G401.6 (cell line): ENCODE data around the gene REX1BD.

Experiments
- FAIRE-seq: peaks from 2 replicates; lab custom pipeline; 2012; peaks lifted over from hg19 to GRCh38; lab: Jason Lieb, UNC

The REX1BD gene

DNA sequence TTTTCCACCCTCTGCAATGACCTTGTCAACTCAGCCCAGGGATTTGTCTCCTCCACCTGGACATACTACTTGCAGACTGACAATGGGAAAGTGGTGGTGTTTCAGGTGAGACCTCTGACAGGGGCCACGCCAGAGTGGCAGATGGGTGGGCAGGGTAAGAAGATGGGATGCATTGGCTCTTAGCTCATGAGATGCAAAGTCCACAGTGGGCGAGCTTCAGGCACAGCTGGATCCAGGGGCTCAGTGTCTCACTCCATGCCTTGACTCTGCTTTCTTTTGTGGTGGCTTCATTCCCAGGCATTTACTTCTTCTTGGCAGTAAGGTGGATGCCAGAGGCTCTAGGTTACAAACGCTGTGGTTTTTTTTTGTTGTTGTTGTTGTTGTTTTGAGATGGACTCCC lies 27.4 kb downstream of the REX1BD start:
- FAIRE-seq = no peak

DNA sequence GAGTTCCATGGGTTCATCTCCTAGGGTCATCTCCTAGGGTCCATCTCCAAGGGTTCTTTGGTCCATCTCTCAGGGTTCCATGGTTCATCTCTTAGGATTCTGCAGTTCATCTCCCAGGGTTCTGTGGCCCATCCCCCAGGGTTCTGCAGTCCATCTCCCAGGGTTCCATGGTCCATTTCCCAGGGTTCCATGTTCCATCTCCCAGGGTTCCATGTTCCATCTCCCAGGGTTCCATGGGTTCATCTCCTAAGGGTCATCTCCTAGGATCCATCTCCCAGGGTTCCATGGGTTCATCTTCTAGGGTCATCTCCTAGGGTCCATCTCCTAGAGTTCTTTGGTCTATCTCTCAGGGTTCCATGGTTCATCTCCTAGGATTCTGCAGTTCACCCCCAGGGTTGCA lies 29.0 kb downstream of the REX1BD start:
- no peak for FAIRE-seq

DNA sequence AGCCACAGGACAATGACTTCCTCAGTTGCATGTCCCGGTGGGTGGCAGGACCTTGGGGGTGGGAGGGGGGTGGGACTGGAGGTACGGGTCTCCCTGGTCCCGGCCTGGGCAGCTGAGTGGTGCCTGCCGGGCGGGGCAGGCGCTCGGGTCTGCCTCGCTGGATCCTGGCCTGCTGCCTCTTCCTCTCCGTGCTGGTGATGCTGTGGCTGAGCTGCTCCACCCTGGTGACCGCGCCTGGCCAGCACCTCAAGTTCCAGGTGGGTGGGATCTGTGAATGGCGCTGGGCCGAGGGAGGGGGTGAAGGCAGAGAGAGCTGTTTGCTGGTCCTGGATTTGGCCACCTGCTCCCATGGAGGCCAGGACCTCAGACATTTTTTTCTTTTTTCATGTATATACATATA lies 29.6 kb downstream of the REX1BD start:
- no peak for FAIRE-seq

DNA sequence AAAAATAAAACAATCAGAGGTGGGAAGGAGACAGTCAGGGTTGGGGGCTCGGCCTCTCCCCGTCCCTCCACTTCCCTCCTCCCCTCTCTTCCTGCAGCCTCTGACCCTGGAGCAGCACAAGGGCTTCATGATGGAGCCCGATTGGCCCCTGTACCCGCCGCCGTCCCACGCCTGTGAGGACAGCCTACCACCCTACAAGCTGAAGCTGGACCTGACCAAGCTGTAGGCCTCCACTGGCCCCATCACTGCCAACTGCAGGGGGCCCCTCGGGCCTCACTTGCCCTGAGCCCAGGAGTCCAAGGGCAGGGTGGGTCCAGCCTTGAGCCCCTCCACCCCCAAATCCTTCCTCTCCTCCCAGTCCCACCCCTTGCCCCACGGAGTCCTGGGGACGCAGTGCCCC lies 31.7 kb downstream of the REX1BD start:
- no peak for FAIRE-seq

DNA sequence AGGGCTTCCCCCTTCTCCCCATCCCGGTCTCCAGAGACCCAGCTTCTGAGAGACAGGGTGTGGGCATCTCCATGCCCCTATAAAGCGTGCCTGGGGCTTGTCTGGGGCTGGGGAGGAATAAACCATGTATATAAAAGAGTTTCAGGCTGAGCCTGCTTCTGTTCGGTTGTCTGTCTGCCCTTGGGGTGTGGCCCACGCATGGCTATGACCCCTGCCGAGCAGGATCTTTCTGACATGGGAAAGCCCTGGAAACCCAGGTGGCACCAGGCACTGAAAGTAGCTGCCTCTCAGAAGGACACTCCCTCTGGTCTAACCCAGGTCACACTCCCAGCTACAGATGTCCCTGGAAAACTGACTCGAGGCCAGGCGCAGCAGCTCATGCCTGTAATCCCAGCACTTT lies 32.3 kb downstream of the REX1BD start:
- no peak for FAIRE-seq

DNA sequence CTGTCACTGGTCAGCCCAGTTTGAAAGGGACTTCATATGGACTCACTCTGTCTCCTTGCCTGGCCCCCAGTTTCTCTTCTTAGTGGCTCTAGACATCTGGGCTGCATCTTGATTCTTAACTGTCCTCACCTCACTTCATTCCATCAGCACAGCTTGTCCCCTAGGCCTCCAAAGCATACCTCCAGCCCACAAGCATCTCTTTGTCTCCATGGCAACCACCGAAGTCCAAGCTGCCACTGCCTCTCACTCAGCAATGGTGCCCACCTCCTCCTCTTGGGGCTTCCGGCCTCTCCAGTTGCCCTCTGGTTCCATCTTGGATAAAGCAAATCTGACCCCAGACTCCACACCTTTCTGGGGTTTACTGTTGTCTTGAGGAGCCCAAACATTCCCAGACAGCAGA lies 38.3 kb downstream of the REX1BD start:
- FAIRE-seq = no peak

DNA sequence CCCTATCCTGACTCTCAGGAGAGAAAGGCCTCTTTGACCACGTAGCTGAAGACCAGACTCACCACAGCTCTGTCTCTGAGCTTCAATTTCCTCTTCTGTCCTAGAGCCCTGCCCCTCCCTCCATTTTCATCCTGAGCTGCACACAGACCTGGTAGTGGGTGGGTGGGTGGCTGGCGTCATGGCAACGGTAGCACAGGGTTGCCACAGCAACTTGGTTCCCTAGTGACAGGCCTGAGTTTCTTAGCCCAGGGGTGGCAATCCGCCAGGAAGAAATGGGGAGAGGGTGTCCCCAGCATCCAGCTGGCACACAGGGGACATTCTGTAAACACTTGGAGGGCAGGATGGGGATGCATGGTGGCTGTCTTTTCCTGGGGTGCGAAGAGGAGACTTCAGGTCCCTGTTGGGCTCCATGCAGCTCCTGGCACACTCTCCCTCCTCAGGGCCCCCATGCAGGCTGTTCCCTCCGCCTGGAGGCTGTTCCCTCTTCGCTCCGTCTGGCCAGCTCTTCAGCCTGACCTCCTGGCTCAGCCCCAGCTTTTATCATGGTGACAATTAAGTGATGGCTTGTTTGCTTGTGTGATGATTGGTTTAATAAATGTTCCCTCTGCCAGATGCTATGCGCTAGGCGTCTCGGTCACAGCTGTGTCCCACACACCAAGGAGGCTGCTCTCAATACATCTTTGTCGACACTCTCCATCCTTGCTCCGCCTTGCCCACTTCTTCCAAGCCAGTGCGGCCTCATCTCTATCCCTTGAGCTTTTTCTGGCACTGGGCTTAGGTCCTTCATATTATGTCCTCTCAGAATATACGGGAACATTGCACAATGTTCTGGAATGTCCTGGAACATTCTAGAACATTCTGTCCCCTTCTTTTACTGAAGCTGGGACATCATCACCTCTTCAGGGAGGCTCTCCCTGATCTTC lies 40.8 kb downstream of the REX1BD start:
- FAIRE-seq = no peak

DNA sequence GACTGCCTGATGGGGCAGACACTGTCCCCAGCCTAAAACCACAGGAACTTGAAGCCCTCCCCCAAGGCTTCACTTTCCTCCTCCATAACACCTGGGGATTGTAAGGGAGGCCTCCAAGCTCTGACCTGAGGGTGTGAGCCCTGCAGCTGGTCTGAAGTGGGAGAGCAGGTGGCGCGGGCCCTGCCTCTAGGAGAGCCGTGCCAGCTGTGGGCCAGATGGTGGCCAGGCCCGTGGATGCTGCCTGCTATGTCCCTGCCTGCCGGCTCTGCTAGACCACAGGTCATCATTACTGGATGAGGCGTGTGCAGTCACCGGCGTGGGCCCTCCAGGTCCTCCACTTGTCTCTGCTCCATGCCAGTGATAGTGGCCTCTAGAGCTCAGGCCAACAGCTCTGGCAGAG lies 44.7 kb downstream of the REX1BD start:
- no peak for FAIRE-seq

DNA sequence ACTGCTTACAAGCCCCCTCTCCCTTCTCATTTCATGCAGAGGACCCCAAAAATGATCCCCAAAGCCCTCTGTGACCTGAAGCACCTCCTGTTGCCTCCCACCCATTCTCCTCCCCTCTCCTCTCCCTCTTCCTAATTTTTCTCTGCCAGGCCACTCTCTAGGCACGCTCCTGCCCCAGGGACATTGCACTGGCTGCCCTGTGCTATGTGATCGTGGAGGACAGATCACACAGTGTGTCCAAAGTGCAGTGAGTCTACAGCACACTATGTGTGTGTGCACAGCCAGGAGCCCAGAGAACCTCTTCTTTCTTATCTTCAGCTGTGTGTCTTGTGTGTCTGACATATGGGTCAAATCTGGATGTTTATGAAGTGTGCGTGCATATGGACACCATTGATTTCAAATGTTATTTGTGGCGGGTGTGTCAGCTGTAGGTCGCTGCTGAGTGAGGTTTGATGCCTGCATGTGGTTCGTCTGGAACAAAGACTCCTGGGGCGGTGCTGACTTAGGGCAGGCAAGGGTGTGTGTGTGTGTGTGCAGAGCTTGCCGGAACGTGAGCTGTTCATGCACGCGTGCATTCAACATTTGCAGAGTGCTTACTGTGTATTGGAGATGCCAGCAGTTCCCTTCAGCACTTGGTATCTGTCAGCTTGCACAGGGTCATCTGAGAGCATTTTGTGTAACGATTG lies 46.2 kb downstream of the REX1BD start:
- FAIRE-seq = no peak

DNA sequence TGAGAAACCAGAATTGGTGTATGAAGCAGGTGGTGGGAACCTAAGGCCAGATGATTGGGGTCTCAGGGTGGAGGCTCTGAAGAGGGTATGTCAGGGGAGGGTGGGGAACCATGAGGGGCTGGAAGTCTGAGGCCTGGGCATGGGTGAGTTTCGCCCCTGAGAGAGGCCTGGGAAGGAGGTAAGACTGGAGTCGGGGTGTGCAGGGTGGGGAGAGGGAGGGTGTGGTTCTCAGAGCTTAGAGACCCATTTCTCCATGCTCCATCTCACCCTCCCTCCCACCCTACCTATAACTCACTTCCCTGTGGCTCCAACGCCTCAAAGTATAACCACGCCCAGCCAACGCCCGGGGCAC lies 47.2 kb downstream of the REX1BD start:
- FAIRE-seq = no peak

DNA sequence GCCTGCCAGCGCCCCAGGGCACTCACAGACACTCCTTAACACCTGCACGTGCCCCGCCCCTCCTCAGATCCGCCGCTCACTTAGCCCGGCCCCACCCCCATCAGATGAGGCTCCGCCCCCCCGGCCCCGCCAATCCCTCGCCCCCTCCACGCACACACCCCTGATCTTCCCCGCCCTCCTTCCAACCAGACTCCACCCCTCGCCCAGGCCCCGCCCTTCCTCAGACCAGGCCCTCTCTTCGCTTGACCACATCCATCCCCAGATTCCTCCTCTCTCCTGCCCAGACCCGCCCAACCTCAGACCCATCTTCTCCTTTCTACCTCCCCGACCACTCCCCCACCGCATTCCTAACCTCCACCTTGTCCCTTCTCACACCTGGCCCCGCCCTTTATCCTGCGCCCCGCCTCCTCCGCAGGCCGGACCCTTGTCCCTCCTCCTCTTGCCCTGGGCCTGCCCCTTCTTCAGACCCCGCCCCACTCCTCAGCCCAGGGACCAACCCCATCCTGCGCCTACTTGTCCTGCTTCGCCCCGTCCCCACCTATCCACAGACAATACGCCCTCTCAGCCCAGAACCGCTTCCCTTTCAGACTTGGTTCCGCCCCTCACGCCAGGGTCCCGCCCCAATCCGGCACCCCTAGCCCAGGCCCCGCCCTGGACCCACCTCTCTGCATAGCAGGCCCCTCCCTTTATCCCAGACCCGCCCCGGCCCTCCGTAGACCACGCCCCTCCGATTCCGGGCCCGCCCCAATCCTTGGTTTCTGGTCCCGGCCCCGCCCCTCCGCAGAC lies 47.8 kb downstream of the REX1BD start:
- FAIRE-seq = peak; percentile 95

DNA sequence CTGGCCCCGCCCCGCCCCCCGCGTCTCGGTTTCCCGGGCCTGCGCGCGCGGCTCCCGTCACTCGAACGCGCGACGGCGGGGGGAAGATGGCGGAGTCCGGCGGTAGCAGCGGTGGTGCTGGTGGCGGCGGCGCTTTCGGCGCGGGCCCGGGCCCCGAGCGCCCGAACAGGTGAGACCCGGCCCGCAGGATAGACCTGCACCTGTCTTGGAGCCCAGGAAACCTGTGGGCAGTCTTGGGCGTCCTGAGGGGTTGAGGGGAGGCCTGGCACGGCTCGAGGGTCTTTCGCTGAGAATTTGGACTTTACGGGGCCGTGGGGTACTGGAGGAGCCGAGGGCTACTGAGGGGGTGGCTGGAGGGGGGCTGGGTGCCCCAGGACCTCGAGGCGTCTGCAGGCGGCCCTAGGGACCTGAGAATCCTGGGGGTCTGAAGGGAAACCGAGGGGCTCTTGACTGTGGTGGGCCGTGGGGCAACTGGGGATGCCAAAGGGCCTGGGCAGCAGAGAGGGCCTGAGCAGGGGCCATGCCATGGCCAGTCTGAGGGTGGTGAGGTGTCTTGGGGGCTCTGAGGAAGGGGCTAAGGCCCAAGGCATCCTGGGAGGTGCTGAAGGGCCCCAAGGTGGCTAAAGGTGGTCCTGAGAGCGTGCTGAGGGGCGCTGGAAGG lies 48.5 kb downstream of the REX1BD start, which contains the start of gene KLHL26:
Gene KLHL26 (plus strand): TSS at position 60 of the 661 bp plus-strand sequence. CDS start 27 bp downstream, at position 87.
- no peak for FAIRE-seq

DNA sequence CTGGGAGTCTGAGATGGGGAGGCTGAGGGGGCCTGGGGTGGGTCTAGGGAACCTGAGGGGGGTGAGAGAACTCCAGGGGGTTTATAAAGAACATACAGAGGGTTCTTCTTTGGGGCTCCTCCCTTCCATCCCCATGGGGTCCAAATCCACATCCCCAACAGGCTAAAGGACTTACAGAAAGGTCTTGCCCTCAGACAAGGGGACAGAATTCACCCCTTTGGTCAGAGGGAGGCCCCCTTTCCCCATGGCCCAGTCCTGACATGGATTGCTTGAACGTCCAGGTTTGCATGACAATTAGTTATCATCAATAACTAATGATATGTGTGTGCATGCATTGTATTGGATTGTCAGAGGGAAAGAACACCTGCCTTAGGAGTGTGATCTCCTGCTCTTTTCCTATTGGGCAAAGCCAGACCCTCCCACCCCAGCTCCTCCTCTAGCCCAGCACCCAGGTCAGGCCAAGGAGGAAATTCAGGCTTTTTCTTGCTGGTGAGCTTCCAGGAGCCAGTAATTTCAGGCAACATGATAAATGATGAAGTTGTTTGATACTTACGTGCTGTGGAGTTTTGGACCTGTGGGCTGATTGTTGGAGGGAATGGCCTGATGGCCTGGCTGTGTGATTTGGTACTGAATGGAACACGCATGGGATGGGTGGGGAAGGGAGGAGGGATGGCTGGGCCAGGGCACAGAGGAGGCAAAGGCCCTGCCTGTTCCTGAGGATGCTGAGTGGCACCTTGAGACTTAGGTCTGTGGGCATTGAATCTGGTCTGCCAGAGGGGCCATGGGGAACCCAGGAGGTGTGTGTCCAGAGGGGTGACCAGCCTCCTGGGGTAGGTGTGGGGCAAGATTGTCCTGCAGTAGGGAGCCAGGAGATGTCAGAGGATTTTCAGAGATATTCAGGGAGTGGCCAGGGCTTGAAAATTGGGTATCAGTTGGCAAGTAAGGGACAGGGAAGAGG lies 49.4 kb downstream of the REX1BD start:
- peak; percentile 84 for FAIRE-seq

DNA sequence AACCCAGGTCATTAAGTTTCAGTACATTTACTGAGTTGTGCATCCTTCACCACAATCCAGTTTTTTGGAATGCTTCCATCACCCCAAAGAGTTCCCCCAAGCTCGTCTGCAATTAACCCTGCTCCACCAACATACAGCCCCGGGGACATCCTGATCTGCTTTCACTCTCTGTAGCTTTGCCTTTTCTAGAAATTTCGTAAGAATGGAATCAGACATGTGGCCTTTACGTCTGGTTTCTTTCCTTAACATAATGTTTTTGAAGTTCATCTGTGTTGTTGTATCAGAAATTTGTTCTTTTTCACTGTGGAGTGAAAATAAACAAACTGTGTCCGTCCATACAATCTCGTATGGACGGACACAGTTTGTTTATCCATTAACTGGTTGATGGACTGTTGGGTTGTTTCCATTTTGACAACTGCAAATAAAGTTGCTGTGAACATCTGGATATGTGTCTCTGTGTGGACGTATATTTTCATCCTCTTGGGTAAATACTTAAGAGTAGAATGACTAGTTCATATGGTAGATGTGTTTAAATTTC lies 51.2 kb downstream of the REX1BD start:
- FAIRE-seq = no peak
